Fibroblast of peridontal ligament (primary cell): ENCODE measurements around the gene FCSK.
A peak's percentile ranks its signal among the peaks of the same experiment; 100 is the strongest.
"Not testable (repeated sequence)": the region's sequence is repeated elsewhere in the genome, so short reads cannot be mapped to it uniquely, and the experiment has no call there.

Source experiments
- DNase-seq: peaks from one replicate; pipeline ENCODE4 v3.0.0-alpha.2; 2010; ENCODE audit errors: extremely low read depth

FCSK gene

DNA sequence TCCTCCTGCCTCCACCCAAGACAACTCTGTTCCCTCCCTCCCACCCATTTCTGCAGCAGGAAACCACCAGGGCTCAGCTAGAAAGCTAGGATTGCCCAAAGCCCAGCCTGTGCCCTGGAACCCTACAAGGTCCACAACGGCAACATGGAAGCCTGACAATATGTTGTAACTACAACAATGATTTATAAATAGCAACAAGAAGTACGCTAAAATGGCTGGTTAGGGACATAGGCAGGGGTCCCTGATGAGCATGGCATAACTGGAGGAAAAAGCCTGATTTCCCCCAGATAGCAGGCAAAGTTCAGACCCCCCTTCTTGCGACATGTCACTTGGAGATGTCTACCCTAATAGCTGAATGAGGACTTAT lies 22.1 kb upstream of the FCSK start:
- no peak for DNase-seq

DNA sequence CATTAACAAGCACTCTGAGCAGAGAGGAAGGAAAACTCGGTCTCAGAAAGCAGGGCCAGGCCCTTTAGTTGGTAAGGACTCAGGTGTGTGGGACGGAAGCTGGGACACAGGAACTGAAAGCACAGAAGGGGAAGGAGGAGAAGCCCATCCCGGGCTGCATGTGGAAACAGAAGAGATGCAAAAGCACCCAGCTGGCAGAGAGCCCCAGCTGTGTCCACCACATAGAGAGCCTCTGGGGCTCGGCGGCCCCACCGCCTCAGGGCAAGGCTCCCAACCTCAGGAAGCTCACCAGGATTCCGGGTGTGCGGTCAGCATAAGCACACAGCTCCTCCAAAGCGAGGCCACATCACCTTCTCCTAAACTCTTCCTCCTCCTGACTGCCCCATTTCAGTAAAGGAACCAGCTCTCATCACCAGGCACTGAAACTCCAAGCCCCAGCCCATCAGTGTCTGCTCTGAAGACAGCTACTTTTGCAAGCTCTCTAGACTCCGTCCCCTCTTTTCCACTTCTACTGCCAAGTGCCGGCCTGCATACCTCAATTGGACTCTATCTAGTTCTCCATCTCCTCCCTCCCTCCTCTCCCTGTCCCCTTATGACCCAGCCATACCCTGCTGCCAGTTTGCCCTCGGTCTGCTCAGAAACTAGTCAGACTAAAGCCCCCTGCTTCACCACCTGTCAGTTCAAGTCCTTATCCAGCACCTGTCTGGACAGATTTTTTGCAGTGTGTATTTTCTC lies 21.5 kb upstream of the FCSK start:
- DNase-seq = no peak

DNA sequence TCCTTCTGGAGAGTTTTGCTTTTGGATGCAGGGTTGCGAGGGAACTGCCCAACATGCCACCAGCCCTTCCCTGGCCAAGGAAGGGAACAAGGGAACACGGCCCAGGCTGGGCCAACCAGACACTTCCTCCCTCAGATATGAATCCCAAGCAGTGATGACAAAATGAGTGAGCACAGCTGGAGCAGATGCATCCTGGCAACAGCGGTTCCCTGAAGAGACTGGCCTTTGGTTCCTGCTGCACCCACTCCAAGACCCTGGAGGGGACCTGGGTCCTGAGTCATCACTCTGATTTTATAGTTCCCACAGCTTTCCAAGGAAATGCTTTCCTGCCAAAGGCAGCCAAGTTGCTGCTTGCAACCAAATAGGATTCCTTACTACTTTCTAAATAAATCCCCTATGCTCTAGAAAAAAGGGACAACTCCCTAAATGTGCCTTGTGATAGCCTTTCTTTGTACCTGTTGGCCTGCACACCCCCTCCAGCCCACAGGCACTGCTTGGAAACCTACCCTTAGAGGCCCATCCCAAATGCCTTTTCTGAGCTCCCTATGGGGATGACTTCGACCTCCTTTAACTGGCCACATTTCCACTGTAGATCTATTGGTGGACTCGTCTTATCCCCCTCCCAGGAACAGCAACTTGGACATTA lies 20.8 kb upstream of the FCSK start:
- peak; percentile 64 for DNase-seq

DNA sequence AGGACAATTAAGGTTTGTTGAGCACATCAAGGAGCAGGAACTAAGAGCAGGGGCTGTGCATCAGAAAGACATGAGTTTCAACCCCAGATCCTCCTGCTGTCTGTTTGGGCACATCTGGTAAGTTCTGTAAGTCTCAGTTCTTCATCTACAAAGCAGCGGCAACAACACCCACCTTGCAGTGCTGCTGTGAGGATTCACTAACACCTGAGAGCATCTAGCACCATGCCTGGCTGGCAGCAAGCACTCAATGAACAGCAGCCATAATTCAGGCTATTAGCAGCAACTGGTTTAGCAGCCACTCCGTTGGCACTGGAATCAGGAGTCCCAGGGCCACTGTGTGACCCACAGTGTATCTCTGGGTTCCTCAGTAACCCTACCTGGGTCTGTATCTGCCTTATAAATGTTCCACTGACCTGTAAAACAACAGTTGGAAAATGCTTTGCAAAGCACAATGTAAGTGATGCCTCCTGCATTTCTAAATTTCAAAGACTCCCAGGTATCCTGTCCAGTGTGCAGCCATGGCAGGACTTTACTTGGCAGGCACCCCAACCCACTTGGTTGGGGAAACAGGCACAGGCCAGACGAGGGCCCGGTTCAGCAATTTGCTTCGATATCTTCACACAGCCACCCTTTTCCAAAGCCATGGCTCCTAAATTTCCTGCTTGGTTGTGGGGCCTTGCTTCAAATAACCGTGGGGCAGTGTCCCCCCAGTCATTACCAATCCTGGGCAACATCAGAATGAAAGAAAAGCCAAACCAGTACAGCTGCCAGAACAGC lies 19.7 kb upstream of the FCSK start:
- no peak for DNase-seq

DNA sequence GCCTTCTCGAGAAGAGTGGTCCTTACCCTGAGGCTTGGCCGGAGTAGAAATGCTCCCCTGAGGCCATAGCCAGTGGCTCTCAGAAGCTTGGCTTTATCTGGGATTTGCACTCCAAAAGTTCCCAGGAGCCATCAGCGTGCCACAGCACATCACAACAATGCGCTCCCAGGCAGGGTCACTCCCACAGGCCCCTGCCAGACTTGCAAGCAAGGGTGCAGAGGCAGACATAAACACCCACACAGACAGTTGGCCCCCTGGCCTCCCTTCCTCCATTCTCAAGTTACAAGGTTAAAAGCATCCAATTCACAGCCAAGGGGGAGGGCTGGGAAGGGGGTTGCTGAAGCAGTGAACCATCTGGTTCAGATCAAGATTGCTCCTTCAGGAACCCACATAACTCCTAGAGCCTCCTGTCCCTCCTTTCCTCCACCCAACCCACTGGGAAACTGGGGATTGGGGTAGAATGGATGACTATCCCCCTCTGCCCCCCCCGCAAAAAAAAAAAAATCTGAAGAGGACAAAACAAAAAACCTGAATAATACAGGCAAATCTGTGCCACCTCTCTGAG lies 17.3 kb upstream of the FCSK start:
- DNase-seq = peak; percentile 86

DNA sequence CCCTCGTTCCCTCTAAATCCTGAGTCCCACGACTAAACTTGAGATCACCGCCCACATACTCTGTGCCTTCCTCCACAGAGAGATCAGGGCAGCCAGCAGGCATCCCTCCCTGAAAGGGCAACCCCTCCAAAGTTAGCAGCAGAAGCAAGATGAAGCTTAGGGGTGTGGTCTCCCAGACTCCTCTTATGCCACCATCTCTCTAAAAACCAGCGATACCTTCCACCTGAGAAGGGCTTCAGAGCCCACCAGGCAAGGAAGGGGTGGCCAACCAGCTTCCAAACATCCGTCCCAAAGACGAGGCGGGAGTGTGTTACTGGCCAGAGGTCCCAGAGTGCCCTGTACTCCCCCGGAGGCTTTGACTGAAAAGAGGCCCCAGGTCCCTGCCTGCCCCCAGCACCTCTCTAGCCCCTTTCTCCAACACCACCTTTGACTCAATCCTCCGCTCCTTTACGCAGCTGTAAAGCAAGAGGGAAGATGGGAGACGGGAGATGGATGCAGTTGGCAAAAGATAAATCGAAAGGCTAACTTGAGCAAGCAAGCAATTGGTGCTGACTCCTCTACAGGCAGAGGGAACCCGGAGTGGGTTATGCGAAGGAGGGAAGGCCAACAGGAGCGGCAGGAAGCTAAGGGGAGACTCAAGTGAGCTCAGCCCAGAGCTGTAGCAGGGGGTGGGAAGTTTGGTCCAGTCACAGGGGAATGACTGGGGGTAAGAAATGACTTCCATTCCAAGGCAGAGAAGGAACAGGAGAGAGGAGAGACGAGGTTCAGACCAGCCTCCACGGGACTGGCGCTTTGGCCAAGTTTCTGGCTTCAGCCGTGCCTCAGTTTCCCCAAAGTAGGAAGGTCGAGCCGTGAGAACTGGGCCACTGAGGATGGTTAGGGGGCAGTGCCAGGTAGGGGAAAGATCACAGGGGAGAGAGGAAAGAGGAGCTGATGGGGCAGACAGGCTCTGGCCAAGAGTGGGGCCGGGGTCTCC lies 16.5 kb upstream of the FCSK start:
- DNase-seq = peak; percentile 41

DNA sequence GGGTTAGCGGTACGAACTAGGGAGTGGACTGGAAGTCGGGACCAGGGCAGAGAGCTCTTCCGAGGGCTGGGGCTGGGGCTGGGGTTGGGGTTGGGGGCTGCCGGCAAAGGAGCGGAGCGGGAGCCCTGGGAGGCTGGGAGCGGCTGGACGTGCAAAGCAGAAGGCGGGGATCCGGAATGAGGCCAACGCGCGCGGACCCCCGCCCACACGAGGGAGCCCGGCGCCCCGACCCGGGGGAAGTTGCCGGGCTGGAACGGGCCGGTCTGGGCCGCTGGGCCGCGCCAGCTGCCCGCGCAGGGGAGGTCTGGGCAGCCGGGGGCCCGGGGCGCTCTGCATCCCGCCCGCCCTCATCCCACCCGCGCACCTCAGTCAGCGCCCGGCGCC lies 15.8 kb upstream of the FCSK start:
- DNase-seq = no peak

DNA sequence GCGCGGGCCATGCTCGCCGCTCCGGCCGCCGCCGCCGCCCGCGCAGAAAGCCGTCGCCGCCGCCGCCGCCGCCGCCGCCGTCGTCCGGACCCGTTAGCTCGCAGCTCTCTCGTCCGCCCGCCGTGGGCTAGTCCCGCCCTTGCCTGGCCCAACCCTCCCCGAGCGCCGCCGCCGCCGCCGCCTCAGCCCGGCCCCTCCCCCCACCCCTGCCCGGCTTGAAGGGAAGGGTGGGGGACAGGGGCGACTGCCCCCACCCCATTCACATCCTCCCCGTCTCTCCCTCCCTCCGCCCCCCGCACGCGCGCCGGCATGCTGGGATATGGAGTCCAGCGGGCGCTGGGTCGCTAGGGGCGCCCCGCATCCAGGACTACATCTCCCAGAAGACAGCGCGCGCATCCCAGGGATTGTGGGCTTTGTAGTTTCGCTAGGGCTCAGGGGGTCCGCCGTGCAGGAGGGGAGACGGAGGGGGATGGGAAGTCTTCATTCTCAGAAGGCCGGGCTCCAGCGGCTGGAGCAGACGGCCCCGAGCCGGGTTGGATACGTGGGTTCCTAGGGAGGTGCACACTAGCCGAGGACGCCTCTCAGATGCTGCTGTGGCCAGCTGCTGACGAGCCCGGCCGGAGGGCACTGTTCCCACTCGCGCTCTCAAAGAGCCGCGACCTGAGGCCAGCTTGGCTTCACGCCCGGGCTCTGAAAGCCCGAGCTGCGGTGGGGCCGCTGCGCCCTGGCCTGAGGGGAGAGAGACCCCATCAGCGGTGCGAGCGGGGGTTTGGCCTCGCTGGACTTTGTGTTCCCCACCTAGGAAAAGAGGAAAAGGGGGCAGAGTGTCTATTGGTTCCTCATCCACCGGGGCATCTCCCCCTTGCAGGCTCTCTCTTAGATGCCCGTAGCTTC lies 15.2 kb upstream of the FCSK start, which contains the start of gene ST3GAL2:
Gene ST3GAL2, minus strand, starts transcription at position 132 of the 894 bp plus-strand sequence. CDS start 40,570 bp downstream, outside the sequence.
- DNase-seq = peak; percentile 83

DNA sequence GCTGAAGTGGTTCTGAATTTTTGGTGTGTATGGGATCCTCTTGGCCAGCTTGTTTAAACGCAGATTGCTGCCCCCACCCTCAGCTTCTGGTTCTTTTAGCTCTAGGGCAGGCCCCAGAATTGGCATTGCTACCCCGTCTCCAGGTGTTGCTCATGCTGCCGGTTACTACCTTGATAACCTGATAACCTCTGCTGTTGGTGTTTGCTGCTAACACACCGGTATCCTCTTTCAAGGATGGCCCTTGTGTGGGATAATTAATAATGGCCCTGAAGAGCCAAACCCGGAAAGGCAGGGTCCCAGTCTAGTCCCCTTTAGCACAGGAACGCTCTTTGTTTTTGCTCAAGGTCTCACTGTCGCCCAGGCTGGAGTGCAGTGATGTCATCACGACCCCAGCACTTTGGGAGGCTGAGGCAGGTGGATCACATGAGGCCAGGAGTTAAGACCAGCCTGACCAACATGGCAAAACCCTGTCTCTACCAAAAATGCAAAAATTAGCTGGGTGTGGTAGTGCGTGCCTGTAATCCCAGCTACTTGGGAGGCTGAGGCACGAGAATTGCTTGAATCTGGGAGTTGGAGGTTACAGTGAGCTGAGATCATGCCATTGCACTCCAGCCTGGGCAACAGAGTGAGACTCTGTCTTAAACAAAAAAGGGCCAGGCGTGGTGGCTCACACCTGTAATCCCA lies 14.2 kb upstream of the FCSK start:
- DNase-seq = no peak

DNA sequence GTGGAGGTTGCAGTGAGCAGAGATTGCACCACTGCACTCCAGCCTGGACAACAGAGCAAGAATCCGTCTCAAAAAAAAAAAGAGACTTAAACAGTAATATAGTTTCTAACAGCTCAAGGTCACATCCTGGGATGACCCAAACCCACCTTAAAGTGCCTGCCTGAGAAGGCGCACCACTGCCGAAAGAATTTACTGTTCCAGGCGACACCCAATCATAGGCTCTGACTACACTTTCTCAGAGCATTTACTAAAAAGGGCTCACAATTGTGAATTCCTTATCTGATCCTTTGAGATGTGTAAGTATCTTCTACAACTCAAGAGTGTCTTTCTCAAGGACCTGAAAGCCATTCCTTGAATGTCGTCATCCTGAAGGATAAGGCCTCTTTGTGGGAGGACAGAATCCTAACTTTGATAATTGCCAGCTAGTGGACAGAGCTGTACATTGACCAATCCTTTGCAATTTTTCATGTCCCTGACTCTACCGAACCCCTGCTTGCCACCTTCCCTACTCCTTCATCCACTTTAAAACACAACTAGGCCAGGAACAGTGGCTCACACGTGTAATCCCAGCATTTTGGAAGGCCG lies 12.9 kb upstream of the FCSK start:
- DNase-seq = no peak

DNA sequence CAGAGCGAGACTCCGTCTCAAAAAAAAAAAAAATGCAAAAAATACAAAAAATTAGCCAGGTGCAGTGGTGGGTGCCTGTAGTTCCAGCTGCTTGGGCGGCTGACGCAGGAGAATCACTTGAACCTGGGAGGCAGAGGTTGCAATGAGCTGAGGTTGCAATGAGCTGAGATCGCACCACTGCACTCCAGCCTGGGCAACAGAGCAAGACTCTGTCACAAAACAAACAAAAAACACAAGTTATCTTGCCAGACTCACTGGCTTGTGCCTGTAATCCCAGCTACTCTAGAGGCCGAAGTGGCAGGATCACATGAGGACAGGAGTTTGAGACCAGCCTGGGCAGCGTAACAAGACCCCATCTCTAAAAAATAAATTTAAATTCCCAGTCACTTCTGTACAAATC lies 12.1 kb upstream of the FCSK start:
- DNase-seq = no peak

DNA sequence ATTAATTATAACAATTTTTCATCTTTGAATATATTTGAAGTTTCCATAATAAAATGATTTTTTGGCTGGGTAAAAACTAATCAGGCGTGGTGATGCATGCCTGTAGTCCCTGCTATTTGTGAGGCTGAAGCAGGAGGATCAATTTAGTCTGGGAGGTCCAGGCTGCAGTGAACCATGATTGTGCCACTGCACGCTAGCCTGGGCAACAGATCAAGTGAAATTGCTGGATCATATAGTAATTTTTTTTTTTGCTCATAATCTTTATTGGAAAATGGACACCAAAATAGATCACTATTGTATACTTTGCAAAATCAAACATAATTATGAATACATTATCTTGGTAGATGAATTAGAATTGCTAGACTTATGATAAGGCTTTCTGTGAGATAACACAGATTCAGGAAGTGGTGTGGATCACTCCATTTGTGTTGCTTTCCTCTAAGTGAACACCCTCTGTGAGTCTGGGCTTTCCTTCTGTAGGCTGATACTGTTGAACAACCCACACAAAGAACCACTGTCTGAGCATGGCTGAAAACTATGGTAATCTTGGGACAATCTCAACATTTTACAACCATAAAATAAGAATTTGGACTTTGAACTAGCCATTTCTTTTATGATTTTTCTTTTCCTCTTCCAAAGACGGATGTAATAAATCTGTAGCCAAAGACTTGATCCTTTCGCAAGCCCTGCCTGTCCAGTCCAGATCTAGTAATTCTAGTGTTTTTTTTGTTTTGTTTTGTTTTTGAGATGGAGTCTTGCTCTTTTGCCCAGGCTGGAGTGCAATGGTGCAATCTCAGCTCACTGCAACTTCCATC lies 9.9 kb upstream of the FCSK start:
- no peak for DNase-seq

DNA sequence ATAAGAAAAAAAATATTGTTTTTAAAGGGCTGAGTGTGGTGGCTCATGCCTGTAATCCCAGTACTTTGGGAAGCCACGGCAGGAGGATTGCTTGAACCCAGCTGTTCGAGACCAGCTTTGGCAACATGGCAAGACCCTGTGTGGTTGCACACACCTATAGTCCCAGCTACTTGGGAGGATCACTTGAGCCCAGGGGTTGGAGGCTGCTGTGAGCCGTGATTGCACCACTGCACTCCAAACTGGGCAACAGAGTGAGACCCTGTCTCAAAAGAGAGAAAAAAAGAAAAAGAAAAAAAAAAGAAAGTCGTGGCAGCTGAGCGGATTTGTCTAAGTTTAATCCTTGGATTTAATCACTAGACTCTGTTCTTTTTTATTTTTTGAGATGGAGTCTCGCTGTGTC lies 6.3 kb upstream of the FCSK start:
- no peak for DNase-seq

DNA sequence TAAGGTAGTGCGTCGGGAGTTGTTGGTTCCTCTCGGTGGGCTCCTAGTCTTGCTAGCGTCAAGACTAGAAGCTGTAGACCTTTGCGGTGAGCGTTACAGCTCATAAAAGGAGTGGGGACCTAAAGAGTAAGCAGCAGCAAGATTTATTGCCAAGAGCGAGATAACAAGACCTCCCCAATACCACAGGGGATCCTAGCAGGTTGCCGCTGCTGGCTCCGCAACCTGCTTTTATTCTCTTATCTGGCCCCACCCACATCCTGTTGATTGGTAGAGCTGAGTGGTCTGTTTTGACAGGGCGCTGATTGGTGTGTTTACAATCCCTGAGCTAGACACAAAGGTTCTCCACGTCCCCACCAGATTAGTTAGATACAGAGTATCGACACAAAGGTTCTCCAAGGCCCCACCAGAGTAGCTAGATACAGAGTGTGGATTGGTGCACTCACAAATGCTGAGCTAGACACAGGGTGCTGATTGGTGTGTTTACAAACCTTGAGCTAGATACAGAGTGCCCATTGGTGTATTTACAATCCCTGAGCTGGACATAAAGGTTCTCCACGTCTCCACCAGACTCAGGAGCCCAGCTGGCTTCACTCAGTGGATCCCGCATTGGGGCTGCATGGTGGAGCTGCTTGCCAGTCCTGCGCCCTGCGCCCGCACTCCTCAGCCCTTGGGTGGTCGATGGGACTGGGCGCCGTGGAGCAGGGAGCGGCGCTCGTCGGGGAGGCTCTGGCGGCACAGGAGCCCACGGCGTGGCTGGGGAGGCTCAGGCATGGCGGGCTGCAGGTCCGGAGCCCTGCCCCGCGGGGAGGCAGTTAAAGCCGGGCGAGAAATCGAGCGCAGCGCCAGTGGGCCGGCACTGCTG lies 4.0 kb upstream of the FCSK start:
- not testable (repeated sequence) for DNase-seq

DNA sequence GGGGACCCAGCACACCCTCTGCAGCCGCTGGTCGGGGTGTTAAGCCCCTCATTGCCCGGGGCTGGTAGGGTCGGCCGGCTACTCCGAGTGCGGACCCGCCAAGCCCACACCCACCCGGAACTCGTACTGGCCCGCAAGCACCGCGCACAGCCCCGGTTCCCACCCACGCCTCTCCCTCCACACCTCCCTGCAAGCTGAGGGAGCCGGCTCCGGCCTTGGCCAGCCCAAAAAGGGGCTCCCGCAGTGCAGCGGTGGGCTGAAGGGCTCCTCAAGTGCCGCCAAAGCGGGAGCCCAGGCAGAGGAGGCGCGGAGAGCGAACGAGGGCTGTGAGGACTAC lies 3.4 kb upstream of the FCSK start:
- not testable (repeated sequence) for DNase-seq

DNA sequence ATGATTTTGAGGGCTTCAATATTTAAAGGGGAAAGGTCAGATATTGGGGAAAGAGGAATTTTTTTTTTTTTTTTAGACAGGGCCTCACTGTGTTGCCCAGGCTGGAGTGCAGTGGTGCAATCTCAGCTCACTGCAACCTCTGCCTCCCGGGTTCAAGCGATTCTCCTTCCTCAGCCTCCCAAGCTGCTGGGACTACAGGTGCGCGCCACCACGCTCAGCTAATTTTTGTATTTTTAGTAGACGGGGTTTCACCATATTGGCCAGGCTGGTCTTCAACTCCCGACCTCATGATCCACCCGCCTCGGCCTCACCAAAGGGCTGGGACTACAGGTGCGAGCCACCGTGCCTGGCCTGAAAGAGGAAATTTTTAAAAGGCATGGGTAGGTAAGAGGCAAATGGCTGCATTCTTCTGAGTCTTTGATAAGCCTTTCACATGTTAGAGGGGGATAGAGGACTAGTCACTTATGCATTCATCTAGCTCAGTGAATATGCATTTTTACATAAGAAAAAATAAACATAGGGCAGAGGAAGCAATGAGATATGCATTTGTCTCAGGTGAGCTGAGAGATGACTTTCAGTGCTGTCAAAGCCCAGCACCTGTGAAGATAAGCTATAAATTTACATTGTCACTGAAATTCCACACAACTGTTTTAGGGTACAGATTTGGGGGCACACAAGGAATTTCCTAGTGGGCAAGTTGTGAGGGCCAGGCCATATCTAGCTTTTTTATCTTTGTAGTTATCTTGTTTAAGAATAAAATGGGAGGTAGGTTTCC lies 1.1 kb upstream of the FCSK start:
- DNase-seq = no peak

DNA sequence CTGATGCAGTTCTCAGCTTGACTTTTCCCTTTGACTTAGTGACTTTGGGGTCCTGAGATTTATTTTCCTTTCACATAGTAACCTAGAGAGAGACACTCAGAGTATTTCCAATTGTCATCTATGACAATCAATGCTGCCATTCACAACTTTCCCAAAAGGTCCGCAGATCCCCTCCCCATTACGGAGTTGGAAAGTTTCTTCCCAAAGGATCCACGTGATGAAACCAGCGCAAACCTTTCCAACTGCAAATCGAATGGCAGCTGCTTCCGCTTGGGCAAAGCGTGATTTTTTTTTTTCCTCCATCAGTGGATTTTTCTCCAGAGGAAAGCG lies 538 bp upstream of the FCSK start:
- DNase-seq = no peak
